ENCODE results near the gene FUT1.

Gene FUT1

DNA sequence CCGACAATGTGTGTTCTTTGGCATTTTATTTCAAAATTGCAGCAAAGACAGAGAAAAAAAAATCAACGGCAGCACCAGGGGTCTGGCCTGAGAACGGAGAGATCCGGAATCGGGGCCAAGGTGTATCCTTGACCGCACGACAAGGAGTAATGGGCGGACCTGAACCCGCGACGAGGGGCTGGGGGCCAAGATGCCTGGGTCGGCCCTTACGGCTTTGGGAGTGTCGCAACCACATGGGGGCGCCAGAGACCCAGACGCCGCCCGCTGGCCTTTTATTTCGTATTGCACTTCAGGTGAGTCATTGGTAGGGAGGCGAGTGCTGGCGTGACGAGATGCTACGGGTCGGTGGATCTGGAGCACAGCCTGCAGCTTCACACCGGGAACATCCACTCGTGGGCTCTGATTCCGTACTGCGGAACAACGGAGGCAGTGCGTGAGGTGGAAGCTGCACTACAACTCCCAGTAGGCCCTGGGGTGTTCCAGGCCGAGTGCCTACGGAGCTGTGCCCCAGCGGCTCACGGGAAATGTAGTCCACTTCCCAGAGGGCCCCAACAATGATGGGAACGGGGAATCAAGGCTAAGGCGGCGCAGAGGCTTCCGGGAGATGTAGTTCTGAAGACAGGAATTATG, 42.7 kb upstream of the FUT1 start:
- no peak for TF ChIP-seq ZFX (IDR thresholded peaks at IDR 0.05)
- TF ChIP-seq, protein P1, sequence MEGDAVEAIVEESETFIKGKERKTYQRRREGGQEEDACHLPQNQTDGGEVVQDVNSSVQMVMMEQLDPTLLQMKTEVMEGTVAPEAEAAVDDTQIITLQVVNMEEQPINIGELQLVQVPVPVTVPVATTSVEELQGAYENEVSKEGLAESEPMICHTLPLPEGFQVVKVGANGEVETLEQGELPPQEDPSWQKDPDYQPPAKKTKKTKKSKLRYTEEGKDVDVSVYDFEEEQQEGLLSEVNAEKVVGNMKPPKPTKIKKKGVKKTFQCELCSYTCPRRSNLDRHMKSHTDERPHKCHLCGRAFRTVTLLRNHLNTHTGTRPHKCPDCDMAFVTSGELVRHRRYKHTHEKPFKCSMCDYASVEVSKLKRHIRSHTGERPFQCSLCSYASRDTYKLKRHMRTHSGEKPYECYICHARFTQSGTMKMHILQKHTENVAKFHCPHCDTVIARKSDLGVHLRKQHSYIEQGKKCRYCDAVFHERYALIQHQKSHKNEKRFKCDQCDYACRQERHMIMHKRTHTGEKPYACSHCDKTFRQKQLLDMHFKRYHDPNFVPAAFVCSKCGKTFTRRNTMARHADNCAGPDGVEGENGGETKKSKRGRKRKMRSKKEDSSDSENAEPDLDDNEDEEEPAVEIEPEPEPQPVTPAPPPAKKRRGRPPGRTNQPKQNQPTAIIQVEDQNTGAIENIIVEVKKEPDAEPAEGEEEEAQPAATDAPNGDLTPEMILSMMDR (conservative IDR thresholded peaks at IDR 0.05): peak; percentile 88
- H3K27ac ChIP-seq: no peak overlapping the region; the same call in 1 of the 2 replicates

DNA sequence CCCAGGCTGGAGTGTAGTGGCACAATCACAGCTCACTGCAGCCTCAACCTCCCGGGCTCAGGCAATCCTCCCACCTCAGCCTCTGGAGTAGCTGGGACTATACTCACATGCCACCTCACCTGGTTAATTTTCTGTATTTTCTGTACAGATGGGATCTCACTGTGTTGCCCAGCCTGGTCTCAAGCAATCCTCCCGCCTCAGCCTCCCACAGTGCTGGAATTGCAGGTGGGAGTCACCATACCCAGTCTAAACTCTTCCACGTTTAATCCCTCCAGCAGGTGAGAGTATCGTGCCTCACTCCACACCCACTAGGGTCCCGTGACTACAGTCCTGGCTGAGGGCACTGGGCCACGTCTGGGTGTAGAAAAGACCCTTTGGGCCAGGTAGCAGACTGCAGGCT, 41.9 kb upstream of the FUT1 start:
- TF ChIP-seq, protein P1 (conservative IDR thresholded peaks at IDR 0.05): no peak
- TF ChIP-seq ZFX (IDR thresholded peaks at IDR 0.05): no peak
- no peak overlapping the region for H3K27ac ChIP-seq

DNA sequence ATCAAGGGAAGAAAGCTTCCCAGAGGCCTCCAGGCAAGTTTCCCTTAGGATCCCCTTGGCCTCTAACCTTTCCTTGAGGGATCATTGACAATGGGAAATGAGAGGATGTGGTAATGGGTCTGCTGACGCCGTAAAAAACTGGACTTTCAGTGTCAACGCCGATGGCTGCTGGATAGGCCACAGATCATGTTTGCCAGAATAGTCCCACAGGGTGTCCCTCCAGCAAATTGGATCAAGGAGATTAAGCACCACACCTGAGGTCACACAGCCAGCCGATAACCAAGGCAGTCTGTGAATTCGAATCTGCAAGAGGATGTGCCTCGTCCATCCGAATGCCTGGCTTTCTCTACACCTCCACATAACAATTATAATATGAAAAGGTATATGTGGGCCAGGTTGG, 40.8 kb upstream of the FUT1 start:
- H3K27ac ChIP-seq: no peak overlapping the region
- TF ChIP-seq ZFX (IDR thresholded peaks at IDR 0.05): no peak
- TF ChIP-seq, protein P1 (conservative IDR thresholded peaks at IDR 0.05): no peak

DNA sequence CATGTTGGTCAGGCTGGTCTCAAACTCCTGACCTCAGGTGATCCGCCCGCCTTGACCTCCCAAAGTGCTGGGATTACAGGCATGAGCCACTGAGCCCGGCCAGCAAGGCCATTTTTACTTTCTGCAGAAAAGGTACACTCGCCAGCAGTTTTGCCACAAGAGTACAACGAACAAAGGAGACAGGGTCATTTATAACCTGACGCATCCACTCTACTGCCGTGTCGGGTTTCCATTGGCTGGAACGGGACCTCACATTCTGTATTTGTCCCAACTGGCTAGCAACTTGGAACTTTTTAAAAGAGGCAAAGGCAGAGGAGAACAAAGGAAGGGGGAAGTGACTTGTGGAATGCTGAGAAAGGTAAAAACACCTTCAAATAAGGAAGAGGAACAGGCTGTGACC, 34.9 kb upstream of the FUT1 start:
- H3K27ac ChIP-seq: peak overlapping the region; percentile 71

DNA sequence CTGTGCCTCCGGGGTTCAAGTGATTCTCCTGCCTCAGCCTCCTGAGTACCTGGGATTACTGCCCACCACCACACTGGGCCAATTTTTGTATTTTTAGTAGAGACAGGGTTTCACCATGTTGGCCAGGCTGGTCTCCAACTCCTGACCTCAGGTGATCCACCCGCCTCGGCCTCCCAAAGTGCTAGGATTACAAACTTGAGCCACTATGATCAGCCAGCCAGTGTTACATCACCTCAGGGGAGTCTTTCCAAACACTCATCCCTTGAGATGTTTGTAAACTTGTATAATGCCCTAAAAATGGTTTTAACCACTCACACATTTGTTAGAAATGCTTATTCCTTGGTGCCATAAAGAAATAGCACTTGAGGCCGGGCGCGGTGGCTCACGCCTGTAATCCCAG, 34.0 kb upstream of the FUT1 start:
- peak overlapping the region; percentile 71 for H3K27ac ChIP-seq

DNA sequence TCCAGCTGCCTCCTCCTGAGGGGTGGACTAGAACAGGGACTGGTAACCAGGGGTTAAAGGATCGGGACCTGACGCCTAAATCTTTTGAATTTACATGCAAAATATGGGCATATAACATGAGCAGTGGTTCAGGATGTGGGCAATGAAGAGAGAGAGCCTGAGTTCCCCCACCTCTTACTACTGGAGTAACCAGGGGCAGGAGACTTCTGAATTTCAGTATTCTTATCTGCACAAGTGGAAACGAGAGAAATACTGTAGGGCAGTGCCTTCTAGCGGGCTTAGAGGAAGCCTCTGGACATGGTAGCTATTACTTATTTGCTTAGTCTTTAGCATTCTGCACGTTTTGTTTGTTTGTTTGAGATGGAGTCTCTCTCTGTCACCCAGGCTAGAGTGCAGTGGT, 32.1 kb upstream of the FUT1 start:
- TF ChIP-seq ZFX (IDR thresholded peaks at IDR 0.05): no peak
- TF ChIP-seq, protein P1 (conservative IDR thresholded peaks at IDR 0.05): no peak
- H3K27ac ChIP-seq: no peak overlapping the region

DNA sequence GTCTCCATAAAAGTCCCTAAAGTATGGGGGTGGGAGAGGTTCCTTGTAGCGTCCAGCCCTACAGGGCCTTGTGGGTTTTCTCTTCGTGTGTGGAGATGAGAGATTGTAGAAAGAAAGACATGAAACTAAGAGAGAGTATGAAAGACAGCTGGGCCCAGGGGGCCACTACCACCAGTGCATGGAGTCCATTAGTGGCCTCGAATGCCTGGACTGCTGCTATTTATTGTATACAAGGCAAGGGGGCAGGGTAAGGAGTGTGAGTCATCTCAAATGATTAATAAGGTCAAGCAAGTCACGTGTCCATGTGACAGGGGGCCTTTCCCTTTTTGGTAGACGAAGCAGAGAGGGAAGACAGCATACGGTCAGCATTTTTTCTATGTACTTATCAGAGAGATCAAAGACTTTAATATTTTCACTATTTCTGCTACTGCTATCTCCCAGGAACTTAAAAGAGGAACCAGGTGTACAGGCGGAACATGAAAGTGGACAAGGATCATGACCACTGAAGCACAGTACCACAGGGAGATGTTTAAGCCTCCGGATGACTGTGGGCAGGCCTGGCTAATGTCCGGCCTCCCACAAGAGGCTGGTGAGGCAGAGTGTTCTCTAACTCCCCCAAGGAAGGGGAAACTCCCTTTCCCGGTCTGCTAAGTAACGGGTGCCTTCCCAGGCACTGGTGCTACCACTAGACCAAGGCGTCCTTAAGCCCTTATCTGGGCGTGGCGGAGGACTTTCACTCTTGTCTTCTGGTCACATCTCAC, 28.4 kb upstream of the FUT1 start:
- no peak overlapping the region for H3K27ac ChIP-seq
- TF ChIP-seq, protein P1 (conservative IDR thresholded peaks at IDR 0.05): no peak
- TF ChIP-seq ZFX (IDR thresholded peaks at IDR 0.05): no peak

DNA sequence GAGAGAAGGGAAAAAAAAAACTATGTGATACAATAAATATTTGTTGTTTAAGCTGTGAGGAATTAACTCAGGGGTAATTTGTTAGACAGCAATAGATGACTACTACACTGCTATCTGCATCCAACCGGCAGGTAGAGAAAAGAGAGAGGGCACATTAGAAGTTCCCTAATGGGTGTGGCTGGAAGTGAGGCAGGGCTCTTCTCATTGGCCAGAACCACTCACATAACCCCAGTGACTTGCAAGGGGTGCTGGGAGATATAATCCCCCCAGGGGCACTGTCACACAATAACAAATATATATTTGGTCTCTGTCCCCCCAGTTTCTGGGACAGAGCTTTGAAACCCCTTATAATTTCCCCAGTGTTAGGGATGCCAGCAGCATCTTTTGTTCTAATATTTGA, 27.2 kb upstream of the FUT1 start:
- no peak for TF ChIP-seq ZFX (IDR thresholded peaks at IDR 0.05)
- TF ChIP-seq, protein P1 (conservative IDR thresholded peaks at IDR 0.05): no peak
- H3K27ac ChIP-seq: no peak overlapping the region

Data from C4-2B (cell line).